Gastrocnemius medialis (tissue), 4 donors: Measurements from ENCODE around the gene ZDHHC8.

ENCODE experiments used
- CTCF ChIP-seq, 5 experiments: fragments of 450-650 bp in 3 of 5; fragments of 200-600 bp in 2 of 5; sonication (generic) in 2 of 5; IDR thresholded peaks in 4 of 5; conservative IDR thresholded peaks in 1 of 5; 1 replicate in 4 of 5; 2 replicates in 1 of 5; pipeline ENCODE4 v1.5.1; 2016 to 2019; ENCODE audit warnings: antibody characterized with exemption in 5 of 5, mild to moderate bottlenecking in 3 of 5, moderate library complexity in 3 of 5
- POLR2A ChIP-seq, 2 donors: fragments of 450-650 bp; IDR thresholded peaks; one replicate each; pipeline ENCODE4 v1.6.1; 2017; ENCODE audit warnings: antibody characterized with exemption in 2 of 2, mild to moderate bottlenecking in 2 of 2, moderate library complexity in 2 of 2

GRCh38 chr22:20131859-20132685 is 468 bp downstream of the ZDHHC8 start:
- TF ChIP-seq POLR2A (IDR thresholded peaks at IDR 0.05), result no peak
- no peak for TF ChIP-seq CTCF (IDR thresholded peaks at IDR 0.05 in 4 of 5, conservative IDR thresholded peaks at IDR 0.05 in 1 of 5)
